GM18526 (cell line): ENCODE data around the gene ME1.

Experiments
- POLR2A ChIP-seq: IDR thresholded peaks from 3 replicates; pipeline ENCODE4 v1.6.1; 2011; ENCODE audit not compliant: insufficient read length; ENCODE audit errors: extremely low read depth

The ME1 gene

GRCh38 chr6:83247471-83247870 lies 183.4 kb downstream of the ME1 start:
- no peak for TF ChIP-seq POLR2A

- no peak for TF ChIP-seq POLR2A
Measured at GRCh38 chr6:83231146-83231545, 199.7 kb downstream of the ME1 start.

GRCh38 chr6:83226517-83226916 lies 204.3 kb downstream of the ME1 start:
- TF ChIP-seq POLR2A, result no peak

GRCh38 chr6:83221889-83222479 lies 208.9 kb downstream of the ME1 start:
- TF ChIP-seq POLR2A, result no peak

- no peak for TF ChIP-seq POLR2A
Measured at GRCh38 chr6:83221276-83221675, 209.6 kb downstream of the ME1 start.

GRCh38 chr6:83220121-83220520 lies 210.7 kb downstream of the ME1 start:
- TF ChIP-seq POLR2A, result no peak

- no peak for TF ChIP-seq POLR2A
Measured at GRCh38 chr6:83218646-83219045, 212.2 kb downstream of the ME1 start.

- TF ChIP-seq POLR2A, result no peak
Measured at GRCh38 chr6:83216806-83217205, 214.0 kb downstream of the ME1 start.

GRCh38 chr6:83215131-83216047 lies 215.5 kb downstream of the ME1 start:
- TF ChIP-seq POLR2A, result no peak

- TF ChIP-seq POLR2A, result no peak
Measured at GRCh38 chr6:83202031-83202430, 228.8 kb downstream of the ME1 start.

- no peak for TF ChIP-seq POLR2A
Measured at GRCh38 chr6:83199863-83200225, 231.0 kb downstream of the ME1 start.

GRCh38 chr6:83199173-83199862 lies 231.5 kb downstream of the ME1 start:
- no peak for TF ChIP-seq POLR2A

GRCh38 chr6:83198486-83199172 lies 232.2 kb downstream of the ME1 start:
- no peak for TF ChIP-seq POLR2A

- no peak for TF ChIP-seq POLR2A
Measured at GRCh38 chr6:83193747-83194566, 236.9 kb downstream of the ME1 start.
